Epithelial cell of proximal tubule (primary cell): ENCODE results near the gene TEAD3. TPM values are rescaled to one million over a fixed set of nuclear protein-coding genes. Genes with fewer than 3 reads are reported as not detected.

Source experiments
- DNase-seq: peaks from one replicate; pipeline ENCODE4 v3.0.0-alpha.2; 2011; ENCODE audit warnings: low read depth
- H3K4me3 ChIP-seq: 2 replicates; pipeline ENCODE4 v1.5.1; 2011; ENCODE audit warnings: low read depth, mild to moderate bottlenecking, low read length
- total RNA-seq: library from RNA; depleted of rRNA; stranded (reverse); fragments of >200 nt; gene quantifications from 2 replicates; pipeline ENCODE4 v1.2.3, GENCODE V29; 2015
- TF ChIP-seq, protein P1 (sequence below): conservative IDR thresholded peaks from 2 replicates; pipeline ENCODE4 v1.5.1; 2012; ENCODE audit warnings: low read depth, mild to moderate bottlenecking, low read length

TEAD3 gene
- total RNA-seq, 1 donor from 2014 or later, result 19.1 TPM

DNA sequence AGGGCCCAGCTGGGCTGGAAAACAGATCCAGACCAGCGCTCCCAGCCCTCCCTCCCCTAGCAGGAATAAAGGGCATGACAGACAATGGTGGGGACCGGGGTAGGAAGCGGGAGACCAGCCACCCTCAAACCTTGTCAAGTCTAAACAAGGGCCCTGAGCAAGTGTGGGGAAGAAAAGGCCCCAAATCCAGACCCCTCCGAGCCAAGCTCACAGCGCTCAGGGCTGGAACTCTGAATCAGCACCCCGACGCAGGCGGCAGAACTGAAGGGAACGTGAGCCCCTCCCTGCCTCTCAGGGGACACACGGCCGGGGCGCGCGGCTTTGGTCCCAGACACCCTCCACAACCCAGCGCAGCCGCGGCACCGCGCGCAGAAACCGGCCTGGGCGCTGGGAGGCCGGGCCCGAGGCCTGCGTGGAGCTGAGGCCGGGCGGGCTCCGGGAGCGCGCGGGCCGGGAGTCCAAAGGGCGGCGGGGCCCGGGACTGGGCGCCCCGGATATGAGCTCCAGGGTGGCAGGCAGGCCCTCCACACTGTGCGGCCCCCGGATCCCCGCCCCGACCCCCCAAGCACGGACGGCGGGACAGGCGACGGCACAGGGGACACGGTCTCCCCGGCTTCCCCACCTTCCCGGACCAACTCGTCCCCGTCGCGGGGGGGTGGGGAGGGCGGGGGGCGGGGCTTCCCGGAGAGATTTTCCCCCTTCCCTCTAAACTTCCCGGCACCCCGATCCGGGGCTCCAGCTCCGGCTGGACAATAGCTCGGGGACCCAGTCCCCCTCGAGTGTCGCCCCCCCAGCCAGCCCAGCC is 641 bp downstream of the TEAD3 start:
- peak overlapping the region; percentile 76 for H3K4me3 ChIP-seq
- TF ChIP-seq, protein P1, sequence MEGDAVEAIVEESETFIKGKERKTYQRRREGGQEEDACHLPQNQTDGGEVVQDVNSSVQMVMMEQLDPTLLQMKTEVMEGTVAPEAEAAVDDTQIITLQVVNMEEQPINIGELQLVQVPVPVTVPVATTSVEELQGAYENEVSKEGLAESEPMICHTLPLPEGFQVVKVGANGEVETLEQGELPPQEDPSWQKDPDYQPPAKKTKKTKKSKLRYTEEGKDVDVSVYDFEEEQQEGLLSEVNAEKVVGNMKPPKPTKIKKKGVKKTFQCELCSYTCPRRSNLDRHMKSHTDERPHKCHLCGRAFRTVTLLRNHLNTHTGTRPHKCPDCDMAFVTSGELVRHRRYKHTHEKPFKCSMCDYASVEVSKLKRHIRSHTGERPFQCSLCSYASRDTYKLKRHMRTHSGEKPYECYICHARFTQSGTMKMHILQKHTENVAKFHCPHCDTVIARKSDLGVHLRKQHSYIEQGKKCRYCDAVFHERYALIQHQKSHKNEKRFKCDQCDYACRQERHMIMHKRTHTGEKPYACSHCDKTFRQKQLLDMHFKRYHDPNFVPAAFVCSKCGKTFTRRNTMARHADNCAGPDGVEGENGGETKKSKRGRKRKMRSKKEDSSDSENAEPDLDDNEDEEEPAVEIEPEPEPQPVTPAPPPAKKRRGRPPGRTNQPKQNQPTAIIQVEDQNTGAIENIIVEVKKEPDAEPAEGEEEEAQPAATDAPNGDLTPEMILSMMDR, result no peak
- DNase-seq, result no peak

DNA sequence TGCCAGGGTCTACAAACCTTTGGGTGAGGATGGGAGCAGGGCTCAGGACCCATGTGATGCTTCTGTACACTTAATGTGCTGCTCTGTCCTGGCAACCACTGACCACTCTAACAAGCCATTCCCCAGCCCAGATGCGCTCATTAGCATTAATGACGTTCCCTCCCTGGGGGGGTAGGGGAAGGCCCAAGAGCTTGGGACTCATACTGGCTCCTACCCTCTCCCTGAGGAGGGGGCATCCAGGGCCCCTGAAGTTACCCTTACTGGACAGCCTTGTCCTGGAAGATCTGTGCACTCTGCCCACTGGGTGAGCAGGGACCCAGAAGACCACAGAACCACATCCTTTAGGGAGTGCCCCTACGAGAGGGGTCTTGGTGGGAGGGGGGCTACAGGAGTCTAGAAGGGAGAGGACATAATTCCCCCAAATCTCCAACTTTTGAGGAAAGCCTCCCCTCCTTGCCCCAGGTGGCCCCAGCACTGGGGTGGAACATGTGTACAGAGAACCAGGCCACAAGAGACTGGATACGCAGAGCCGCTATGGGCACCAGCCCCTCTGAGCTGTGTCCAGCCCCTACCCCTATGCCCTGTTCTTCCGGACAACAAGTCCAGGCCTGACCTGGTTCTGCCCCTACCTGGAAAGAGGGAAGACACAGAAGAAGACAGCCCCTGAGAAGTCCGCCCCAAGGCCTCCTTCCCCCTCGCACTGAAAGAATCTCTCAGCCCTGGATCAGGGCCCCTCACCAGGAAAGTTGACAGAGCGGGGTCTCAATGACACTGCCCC is 1.4 kb downstream of the TEAD3 start:
- no peak for DNase-seq
- peak overlapping the region; percentile 76 for H3K4me3 ChIP-seq
- TF ChIP-seq, protein P1, result no peak

DNA sequence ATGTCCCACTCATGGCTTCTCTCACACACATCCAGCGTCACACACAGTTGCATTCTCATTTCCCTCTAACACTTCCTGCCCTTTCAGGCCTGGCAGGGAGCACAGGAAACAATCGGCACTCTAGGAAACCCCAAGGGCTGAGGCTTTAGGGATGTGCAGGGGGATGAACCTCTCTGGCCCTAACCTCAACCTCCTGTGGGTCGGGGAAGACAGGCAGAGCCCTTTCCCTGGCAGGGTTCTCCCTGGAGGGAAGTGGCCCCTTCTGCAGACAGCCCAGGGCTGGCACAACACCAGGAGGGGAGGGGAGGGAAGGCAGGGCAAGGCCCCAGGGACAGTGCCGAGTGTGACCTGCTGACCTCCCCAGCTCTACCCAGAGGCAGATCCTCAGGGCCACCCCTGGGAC is 2.7 kb downstream of the TEAD3 start:
- no peak overlapping the region for H3K4me3 ChIP-seq
- TF ChIP-seq, protein P1, result no peak
- DNase-seq, result no peak

DNA sequence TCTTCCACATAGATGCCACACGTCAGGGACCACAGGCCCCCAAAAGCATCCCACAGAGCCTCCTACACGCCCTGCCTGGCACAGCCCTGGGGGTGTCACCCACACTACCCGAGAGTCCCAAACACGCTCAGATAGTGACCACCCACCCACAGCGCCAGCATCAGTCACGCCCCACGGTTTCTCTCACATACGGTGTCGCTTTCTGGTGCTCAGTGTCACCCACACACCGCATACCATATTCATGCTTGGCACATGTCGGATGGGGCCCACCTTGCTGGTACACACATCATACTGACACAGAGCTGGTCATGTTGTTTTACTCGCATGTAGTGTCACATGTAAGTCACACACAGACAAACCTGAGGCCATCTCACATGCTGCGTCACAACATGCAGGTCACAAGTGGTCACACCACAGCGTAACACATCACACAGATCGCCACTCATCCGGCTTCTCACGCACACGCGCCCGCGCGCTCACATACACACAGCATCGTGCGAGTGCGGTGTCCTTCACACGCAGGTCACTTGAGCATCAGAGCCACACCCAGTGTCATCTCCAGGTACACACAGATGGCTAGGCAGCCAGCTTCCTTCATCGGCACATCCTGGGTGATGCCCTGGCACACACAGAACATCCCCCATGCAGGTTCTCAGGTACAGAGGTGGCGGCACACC is 3.4 kb downstream of the TEAD3 start:
- H3K4me3 ChIP-seq, result no peak overlapping the region
- DNase-seq, result no peak

DNA sequence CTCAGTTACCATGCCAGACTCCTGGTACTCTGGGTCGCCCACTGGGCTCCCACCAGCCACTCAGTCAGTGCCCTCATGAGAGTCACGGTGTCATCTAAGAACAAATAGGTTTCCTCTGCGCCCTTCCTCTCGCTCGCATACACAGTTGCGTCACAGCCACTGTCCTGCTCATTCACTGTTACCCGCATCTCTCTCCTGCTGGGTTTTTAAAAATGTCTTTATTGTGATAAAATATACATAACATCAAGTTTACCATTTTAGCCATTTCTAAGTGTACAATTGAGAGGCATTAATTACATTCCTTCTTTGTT is 4.0 kb downstream of the TEAD3 start:
- no peak overlapping the region for H3K4me3 ChIP-seq
- TF ChIP-seq, protein P1, result no peak
- no peak for DNase-seq

More for the DNA sequence above, 3.4 kb downstream of the TEAD3 start:
- TF ChIP-seq, protein P1, result no peak

DNA sequence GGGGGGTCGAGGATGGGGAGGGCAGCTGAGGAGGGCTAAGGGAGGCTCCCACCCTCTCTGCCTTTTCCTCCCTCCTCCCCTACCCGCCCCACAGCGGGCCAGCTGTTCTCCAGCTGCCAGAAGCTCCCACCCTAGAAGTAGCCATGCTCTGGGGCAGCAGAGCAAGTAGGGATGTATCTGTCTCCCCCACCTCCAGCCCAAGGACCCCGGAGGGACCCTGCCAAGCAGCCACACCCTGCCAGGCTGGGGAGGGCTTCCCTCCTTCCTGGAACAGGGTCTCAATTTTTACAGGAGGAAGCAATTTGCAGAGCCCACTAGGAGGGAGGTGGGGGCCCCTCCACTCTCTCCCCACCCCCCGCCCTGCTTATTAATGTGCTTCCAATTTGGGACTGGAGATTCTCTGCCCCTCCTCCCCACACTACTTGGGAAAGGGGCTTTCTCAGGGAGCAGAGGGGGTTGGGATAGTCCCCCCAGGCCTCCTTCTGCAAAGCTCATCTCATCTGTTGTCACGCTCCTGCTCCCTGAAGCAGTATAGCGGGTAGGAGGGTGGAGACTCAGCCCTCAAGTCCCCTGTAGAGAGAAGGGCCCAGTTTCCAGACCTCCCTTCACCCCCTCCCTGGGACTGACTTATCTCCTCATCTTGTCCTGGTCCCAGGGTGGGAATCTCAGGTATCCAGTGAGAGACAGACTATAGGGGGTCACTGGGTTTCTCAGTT is 4.5 kb downstream of the TEAD3 start:
- TF ChIP-seq, protein P1, result no peak
- no peak overlapping the region for H3K4me3 ChIP-seq
- no peak for DNase-seq
